Epidermal melanocyte (primary cell): ENCODE measurements around the gene PRRG4.
"Not testable (repeated sequence)": the region's sequence is repeated elsewhere in the genome, so short reads cannot be mapped to it uniquely, and the experiment has no call there.

ENCODE experiments used
- DNase-seq: peaks from one replicate; pipeline ENCODE4 v3.0.0; 2011; ENCODE audit warnings: low spot score; ENCODE audit not compliant: insufficient read length

The PRRG4 gene

DNA sequence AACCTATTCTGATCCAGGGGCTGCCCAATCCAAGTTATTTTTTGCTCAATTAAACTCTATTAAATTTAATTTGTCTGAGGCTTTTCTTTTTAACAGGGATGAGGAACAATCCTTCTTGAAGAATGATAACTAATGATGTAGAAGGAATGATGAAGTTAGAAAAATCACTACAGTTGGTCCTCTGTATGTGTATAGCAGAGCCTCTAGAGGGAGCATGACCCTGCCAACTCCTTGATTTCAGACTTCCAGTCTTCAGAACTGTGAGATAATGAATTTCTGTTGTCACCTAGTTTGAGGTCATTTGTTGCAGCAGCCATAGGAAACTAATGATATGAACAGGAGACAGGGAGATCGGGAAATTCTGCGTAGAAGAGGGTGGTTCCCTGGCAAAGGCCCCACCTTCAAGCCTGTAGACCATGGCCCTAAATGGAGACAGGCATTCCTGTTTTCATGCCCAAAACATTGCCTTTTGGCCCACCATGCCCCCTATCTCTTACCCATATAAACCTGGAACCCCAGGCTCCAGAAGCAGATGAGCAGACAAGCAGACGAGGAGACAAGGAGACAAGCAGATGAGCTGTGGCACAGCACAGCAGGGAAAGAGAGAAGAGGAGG, 55.1 kb downstream of the PRRG4 start:
- no peak for DNase-seq

- DNase-seq: no peak
Observed at GRCh38 chr11:32885556-32885955, 55.8 kb downstream of the PRRG4 start.

DNA sequence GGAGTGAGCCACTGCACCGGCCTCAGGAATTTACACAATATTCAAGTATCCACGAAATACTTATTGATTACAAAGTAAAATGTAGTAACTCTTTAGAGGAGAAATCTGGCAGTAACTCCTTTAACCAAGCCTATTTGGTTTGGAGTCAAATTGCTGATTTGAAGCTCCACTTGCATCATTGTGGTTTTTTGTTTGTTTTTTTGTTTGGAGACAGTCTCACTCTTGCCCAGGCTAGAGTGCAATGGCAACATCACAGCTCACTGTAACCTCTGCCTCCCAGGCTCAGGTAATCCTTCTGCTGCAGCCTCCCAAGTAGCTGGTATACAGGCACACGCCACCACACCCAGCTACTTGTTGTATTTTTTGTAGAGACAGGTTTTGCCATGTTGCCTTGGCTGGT, 56.5 kb downstream of the PRRG4 start:
- DNase-seq: no peak

GRCh38 chr11:32887707-32888383, 58.1 kb downstream of the PRRG4 start:
- DNase-seq: not testable (repeated sequence)

DNA sequence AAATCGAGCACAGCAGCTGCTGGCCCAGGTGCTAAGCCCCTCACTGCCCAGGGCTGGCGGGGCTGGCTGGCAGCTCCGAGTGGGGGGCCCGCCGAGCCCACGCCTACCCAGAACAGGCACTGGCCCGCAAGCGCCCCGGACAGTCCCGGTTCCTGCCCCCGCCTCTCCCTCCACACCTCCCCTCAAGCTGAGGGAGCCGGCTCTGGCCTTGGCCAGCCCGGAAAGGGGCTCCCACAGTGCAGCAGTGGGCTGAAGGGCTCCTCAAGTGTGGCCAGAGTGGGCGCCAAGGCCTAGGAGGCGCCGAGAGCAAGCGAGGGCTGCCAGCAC, 58.6 kb downstream of the PRRG4 start:
- not testable (repeated sequence) for DNase-seq

DNA sequence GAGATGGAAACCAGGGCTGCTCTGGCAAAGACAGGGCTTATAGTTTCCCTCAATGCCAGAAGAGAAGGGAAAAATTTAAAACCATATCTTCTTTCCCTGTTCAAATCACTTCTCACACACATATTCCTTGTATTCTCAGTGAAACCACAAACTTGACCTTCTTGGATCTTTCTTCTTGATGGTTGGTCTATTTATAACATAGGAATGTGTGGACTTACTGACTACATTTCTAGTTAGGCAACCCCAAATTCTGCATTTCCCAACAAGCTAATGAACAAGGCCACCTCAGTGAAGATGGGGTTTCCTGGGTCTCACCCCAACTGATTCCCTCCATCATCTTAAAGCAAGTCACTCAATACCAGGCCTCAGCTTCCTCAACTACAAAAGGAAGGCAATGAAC, 59.1 kb downstream of the PRRG4 start:
- DNase-seq: no peak

GRCh38 chr11:32890843-32891656, 61.3 kb downstream of the PRRG4 start:
- DNase-seq: no peak

GRCh38 chr11:32891657-32892354, 62.1 kb downstream of the PRRG4 start:
- no peak for DNase-seq

DNA sequence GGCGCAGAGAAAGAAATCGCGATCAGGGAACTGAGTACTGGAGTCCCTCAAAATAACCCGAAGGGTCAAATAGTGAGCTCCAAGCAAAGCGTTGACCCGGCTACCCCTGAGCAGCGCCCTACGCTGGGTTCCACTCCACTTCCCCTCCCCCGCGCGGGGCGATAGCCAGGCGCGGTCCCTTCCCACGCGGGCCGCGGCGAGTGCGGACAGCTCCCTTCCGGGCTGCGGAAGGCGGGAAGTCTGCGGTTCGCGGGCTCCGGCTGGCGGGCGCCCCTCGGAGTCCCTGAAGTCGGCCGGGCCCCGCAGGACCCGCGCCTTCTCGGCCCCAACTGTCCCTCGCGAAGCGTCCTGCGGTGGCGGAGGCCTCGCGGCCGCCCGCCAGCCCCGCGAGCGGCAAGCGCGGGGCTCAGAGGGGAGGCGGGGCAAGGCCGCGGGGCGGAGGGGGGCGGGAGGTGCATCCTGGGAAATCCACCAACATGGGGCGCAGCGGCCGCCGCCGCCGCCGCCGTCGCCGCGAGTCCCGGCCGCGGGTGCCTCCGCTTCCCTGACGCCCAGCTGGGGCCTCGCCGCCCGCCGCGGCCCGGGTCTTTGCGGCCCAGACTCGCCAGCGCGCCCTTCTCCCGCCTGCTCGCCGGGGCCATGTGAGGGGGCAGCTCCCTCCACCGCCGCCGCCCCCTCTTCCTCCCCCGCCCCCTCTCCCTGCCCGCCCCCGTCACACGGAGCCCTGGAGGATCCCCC, 62.8 kb downstream of the PRRG4 start, which contains the start of gene QSER1:
TSS of gene QSER1 (plus strand) at position 457 of the 738 bp plus-strand sequence. CDS start 315 bp downstream, outside the sequence.
- peak; percentile 62 for DNase-seq

- no peak for DNase-seq
Observed at GRCh38 chr11:32893093-32893342, 63.3 kb downstream of the PRRG4 start.

- DNase-seq: no peak
Observed at GRCh38 chr11:32893343-32894148, 63.8 kb downstream of the PRRG4 start.

GRCh38 chr11:32894149-32894827, 64.6 kb downstream of the PRRG4 start:
- DNase-seq: no peak

GRCh38 chr11:32894921-32895320, 65.2 kb downstream of the PRRG4 start:
- no peak for DNase-seq

DNA sequence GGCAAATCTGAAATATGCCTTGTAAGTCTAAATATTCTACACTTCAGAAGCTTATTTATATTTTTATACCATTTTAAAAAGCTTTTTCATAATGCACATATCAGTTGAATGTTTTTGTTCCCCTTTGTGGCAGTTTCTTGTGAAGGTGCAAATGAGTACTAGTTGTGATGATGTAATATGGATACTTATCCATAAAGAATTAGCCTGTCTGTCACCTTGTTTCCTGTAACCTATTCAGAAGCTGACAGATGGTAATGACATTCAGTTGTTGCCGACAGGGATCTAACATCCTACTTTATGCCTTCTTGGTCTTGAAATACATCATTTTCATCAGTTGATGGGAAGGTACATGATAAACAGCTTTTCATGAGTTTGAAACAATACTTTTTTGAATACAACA, 65.7 kb downstream of the PRRG4 start:
- DNase-seq: no peak

DNA sequence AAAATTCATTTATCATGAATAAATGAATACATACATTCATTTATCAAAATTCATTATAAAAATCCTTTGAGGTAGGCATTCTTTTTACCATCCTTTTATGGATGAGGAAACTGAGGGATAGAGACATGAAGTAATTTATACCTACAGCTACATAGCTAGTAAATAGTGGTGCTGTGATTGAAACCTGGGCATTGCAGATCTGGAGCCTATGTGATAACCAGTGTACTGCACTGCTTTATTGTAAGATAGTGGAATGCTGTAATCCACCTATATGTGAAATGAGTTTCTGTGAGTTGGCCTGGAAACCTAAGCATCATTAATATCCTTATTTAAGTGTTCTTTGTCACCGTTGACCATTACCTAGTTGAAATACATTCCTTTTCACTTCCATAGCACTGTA, 67.4 kb downstream of the PRRG4 start:
- DNase-seq: no peak

DNA sequence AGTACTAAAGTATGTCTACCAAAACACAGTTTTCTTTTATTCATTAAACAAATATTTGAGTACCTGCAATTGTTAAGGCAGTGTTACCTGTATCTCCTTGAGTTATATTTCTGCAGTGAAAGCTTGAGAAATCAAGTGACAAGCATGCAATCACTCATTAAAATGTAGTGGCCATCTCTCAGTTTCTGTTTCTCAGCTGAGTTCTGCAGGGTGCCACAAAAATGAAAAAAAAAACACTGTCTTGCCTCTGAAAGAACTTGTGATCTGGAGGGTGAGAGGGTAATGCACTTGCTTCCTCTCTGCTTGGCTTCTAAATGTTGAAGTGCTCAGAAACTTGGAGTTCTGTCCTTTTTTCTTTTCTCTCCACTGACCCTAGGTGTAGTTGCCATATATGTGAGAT, 69.7 kb downstream of the PRRG4 start:
- no peak for DNase-seq

DNA sequence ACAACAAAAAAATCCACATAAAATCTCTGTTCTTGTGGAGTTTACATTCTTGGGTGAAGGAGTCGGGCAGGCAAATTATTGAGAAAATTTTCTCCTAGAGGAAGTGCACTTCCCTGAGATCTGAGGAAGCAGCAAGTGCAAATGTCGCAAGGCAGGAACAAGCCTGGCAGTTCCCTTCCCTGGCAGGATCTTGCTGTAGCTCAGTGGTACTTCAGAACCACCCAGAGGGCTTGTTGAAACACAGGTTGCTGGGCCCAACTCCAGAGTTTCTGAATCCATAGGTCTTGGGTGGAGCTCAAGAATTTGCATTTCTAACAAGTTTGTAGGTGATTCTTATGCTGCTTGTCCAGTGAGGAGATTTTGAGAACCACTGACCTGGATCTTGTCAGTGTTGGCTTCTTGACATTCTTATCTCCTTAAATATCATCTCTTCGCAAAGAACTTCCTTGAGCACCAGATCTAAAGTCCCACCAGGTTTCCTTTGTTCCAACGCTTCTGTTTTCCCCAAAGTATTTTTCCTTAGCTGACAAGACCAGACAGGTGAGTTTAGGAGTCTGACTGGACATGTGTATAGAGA, 72.5 kb downstream of the PRRG4 start:
- DNase-seq: no peak

- DNase-seq: no peak
Observed at GRCh38 chr11:32905028-32905667, 75.4 kb downstream of the PRRG4 start.
